HG03196 (cell line): ENCODE results near the gene CSNK1A1L.

Experiments
- ATAC-seq: cut with Tn5 transposase; IDR thresholded peaks from one replicate; pipeline ENCODE4 v1.9.1; 2021; ENCODE audit not compliant: unreplicated experiment

CSNK1A1L gene

DNA sequence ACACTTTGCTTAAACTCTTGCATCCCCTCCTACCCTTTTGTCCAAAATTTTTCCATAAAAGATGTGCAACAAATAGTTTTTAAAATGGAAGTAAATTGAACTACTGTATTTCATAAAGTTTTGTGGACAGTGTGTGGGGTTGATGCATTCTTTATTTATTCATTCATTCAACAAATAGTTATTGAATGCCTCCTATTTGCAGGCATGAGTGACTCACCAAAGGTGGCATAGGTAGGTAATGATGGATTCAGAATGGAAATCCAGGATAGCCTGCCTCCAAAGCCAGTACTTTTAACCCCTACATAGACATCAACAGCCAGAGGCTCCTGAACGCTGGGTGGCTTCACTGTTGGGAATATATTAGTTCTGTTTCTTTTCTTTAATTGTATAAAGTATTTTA is 2.4 kb upstream of the CSNK1A1L start:
- ATAC-seq = no peak

DNA sequence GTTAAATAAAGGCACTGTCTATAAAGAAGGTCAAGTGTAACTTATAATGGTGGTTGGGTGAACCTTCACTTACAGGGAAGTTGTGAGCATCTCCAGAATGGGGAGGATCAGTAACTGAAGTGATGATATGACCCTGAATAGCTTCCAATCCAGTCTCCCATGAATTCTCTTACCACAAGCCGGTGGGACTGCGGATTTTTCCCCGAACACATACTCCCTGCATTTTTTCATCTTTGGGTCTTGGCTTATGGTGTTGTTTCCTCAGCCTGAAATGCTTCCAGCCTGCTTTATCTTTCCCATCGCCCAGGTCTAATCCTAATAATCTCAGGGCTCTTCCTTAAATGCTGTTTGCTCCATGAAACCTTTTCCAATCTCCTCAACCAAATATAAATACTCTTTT is 2.0 kb upstream of the CSNK1A1L start:
- no peak for ATAC-seq

DNA sequence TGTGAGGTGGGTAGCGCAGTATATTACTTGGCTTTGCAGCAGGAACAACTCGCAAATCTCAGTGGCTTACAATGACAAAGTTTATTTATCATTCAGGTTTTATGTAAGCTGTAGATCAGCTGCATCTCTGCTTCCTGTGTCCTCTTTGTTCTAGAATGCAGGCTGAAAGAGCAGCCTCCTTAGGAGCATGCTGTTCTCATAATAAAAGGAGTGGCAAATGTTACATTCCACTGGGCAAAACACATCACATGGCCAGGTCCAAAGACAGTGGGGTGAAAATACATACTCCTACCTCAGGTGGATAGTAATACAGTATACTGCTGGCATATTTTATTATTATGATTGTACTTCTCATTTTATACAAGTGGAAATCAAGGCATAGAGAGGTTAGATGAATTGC is 1.2 kb upstream of the CSNK1A1L start:
- no peak for ATAC-seq

DNA sequence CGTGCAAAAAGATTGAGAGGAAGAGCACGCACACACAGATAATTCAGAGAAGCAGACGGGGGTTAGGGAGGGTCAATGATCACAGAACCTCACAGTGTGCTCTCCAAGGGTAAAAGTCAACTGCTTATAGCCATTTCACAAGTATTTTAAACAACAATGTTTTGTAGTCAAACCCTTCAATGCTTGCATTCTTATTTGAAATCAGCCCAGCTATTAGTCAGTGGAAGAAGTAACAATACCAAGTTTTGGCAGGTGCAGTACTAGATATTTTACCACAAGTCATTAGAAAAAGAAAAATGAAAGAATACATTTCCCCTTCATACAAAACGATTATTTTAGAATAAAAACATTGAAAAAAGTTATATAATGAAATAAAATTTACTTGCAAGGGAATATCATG is 2.6 kb downstream of the CSNK1A1L start:
- ATAC-seq = no peak

DNA sequence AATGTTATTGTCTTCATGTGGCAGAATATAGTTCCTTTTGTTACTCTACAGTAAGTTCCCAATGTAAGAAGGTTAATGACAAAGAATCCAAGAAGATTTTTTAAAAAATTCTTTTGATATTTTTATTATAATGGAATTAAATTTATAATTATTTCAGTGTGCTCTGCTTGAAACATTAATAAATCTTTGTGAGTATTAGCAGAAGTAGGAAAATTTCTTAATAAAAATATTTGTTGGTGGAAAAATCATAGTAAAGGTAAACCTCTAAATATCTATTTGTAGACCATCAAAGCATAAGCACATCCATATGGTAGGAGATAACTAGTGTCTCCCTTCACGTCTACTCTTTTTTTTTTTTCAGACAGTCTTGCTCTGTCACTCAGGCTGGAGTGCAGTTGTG is 4.3 kb downstream of the CSNK1A1L start:
- no peak for ATAC-seq

DNA sequence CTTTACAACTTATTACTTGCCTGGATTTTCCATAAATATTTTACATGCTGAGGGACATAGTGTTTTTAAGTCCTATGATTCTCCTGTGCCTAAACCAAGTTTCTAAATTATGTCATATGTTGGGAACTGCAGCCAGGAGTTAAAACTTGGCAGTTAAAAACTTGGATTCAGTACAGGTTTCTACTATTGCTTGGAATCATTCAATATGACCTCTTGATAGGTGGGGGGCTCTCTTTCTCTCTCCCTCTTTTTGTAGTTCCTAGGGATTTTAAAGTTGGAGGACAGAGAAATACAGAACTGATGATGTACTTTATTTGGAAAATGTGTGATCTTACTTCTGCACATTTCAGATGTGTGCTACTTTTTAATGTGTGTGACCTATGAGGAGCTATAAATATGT is 4.7 kb downstream of the CSNK1A1L start:
- ATAC-seq = no peak

DNA sequence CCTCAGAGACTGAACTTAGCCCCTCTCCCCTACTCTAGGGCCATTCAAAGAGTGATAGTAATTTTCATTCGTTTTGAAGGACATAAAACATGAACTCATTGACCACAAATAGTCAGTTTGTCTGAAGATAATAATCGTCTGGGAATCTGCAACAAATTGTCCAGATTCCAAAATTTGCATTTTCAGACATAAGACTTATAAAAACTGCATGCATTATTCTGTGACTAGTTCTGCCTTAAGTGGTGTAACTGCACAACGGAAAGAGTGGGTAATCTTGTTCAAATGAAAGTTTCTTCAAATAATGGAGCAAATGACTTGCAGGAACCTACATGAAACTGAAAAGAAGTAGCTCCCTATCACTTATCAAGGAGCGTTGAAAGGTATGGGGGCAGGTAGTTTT is 8.4 kb downstream of the CSNK1A1L start:
- ATAC-seq = no peak

DNA sequence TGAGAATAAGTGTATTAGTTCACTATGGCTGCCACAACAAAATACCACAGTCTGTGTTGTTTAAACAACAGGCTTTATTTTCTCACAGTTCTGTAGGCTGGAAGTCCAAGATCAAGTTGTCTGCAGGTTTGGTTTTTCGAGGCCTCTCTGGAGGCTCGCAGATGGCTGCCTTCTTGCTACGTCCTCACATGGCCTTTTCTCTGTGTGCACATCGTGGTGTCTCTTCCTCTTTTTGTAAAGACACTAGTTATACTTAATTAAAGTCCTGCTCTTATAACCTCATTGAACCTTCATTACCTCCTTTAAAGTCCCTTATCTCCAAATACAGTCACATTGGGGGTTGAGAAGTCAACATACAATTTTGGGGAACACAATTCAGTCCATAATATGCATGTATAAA is 10.6 kb downstream of the CSNK1A1L start:
- ATAC-seq = no peak

DNA sequence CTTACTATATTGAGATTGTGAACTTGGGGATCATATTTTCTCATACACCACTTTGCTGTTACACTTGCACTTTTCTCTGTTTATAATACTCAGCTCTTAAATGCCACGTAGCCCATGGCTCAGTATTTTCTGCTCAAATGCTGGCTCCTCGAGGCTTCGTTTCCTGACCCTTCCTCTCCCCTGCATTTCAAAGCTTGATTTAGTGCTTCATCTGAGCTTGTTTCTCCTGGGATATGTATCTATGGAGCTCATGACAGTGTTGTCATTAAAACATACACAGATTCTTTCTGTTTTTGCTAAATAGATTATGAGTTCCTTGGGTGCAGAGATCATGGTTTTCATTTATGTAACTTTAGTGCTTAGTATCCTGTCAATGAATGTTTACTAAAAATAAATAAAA is 11.4 kb downstream of the CSNK1A1L start:
- ATAC-seq = no peak

DNA sequence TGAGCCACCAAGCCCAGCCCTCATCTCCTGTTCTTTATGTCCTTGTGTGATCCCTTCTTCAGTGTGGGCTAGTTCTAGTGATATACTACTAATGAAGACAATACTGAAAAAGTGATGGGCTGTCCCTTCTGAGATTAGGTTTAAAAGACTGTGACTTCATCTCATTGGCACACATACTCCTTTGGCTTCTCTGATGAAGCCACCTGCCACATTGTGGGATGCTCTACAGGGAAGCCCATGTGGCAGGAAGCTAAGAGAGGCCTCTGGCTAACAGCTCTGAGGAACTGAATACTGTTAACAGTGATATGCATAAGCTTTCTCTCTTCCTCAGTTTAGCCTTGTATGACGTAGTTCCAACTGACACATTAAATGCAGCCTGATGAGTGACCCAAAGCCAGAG is 13.6 kb downstream of the CSNK1A1L start:
- no peak for ATAC-seq

DNA sequence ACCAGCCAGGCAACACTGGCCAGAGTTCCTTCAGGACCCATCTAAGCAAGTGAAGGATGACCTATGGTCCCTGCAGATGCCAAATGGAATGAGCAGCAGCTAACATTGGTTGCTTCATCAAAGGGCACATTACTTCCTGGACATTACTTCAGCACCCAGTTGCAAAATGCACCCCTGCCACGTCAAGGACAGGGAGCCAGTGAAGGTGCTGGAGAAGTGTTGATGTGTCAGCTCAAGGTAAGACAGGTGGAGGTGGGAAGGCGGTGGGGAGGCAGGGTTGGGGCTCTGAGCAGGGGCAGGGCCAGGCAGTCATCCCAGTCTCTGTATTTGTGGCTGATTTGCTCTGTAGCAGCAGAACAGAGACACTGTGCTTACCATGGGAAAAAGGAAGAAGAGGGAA is 14.6 kb downstream of the CSNK1A1L start:
- ATAC-seq = no peak

DNA sequence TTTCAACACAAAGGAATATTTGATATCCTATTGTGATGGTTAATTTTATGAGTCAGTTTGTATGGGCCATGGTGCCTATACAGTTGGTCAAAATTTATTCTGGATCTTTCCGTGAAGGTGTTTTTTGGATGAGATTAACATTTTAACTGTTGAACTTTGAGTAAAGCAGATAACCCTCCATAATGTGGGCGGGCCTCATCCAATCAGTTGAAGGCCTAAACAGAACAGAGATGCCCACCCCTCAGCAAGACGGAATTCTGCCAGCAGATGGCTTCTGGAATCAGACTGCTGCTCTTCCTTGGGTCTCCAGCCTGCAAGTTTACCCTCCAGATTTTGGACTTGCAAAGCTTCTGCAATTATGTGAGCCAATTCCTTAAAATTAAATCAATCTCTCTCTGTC is 16.0 kb downstream of the CSNK1A1L start:
- ATAC-seq = no peak

DNA sequence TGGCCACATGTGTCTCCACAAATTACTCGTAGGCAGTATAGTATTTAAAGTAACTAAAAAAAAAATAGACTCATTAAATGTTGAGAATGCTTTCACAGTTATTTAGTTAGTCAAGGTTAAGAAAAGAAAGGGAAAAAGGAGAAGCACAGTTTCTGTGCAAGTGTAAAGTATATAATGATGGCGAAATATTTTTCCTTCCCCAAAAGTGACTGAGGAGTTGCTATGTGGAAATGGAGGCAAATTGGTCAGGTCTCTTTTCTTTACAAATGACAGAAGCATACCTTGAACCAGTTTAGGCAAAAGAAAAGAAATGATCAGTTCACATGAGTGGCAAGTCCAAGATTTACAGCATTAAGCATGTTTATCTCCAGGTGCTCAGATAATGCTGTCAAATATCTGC is 18.0 kb downstream of the CSNK1A1L start:
- no peak for ATAC-seq

DNA sequence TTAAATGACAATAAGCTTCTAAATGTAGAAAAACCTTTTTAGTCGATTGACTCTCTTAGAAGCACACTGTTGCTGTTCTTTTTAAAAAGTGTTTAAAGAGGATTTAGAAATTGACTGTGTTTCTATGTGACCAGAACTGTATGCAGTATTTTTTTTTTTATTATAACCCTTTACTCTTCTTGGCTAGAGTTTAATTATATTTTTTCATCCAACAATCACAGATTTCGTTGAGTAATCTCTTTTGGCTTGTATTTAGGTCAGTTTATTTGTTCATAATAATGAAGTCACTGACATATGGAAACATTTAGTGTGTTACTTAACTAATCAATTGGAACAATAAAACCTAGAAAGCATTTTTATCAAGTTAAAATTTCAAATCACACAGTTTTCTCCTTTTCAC is 19.9 kb downstream of the CSNK1A1L start:
- no peak for ATAC-seq

DNA sequence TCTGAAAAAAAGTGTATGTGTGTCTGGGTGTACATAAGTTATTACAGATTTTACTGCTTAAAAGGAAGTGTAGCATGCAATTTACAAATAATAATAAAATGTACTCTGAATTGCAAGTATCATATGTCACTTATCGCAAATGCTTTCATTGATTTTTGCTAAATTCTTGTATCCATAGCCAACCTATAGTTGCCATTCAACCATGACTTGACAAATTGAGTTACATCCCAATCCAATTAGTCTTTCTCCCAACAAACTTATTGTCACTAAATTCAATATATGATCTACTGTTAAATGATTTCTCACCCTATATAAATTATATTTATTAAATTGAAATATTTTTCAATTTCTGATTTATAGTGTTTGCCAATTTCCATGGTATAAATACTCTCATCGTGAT is 28.6 kb downstream of the CSNK1A1L start:
- no peak for ATAC-seq

DNA sequence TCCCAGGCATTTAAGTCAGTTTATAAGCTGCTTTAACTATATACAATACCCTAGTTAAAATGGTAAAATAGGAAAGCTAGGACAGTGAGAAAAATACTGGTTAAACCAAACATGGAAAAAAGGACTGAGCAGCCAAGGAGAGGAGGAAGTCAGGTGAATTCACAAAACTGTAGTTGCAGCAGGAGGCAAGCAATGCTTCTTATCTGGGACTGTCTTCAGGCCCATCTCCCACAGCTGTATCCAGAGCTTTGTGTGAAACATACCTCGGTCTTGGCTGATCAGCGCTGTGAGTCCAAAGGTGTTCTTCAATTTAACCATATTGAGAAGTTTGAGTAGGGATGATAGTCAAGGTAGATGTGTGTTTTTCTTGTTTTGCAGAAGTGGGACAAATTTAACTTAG is 30.3 kb downstream of the CSNK1A1L start:
- no peak for ATAC-seq

DNA sequence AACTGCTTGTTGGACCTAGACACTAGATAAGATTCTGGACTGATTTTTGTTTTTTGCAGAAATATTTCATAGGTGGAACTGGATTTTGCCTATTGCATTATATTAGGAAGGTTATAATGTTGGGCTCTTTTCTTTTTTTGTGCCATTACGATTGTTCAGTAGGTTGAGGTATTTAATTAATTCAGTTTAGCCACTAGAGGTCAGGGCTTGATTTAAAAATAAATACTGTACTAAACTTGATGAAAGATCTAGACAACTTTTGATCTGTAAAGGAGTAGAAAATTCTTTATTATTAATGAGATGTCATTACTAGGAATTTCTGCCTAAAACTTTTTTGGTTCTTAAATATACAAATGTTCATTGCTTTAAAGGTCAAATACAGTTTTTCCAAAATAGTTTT is 30.8 kb downstream of the CSNK1A1L start:
- ATAC-seq = no peak

DNA sequence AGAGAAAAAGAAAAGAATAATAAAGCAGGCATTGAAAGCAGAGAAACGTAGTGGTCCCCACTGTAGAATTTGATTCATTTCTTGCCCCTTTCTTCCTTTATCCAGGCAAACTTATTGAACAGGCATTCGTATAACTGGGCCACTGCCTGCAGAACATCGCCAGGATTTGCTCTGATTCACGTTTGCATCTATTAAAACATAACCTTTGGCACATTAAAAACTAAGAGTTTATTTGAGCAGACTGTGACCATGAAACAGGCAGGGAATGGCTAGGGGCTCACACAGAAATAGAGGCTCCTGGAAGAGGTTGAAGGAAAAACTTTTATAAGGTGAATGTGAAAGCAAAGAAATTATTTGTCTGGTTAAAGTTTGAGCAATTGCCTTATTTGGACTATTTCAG is 33.4 kb downstream of the CSNK1A1L start:
- ATAC-seq = no peak

DNA sequence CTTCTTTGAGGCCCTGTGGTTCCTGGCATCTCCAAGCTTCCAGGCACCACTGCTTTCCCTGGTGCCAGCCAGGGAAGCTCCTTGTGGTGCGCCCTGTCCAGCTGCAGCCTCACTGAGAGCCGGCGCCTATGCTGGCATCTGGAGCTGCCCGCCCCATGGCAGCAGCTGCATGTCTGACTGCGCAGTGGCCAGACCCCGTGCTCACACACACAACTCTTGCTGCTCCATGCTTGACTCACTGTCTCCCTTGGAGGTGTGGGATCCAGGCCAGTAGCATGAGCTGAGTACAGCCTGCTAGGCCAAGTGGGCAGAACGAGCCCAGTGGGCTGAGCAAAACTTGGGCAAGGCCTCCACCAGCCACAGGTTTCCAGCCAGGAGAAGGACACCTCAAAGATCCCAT is 34.5 kb downstream of the CSNK1A1L start:
- no peak for ATAC-seq

DNA sequence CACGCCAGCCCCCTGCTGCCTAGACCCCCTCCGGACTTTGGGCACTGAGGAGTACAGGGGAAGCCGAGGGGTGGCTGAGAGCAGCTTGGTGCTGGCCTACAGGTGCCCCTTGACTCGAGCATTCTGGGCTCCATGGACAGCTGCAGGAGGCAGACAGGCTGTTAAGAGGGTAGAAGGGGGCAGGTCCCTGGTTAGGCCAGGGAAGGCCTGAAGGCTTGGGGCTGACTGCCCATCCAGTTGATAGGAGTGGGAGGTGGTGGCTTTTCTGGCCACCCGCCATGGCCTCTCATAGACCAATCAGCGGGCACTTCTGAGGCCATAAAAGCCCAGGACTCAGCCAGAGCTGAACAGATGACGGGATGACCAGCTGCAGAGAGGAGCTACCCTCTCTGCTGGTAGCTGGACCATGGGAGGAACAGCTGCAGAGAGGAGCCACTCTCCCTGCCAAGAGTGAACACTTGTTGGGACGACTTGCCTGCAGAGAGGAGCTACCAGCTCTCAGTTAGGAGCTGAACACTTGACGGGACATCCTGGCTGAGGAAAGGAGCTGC is 35.2 kb downstream of the CSNK1A1L start:
- no peak for ATAC-seq

DNA sequence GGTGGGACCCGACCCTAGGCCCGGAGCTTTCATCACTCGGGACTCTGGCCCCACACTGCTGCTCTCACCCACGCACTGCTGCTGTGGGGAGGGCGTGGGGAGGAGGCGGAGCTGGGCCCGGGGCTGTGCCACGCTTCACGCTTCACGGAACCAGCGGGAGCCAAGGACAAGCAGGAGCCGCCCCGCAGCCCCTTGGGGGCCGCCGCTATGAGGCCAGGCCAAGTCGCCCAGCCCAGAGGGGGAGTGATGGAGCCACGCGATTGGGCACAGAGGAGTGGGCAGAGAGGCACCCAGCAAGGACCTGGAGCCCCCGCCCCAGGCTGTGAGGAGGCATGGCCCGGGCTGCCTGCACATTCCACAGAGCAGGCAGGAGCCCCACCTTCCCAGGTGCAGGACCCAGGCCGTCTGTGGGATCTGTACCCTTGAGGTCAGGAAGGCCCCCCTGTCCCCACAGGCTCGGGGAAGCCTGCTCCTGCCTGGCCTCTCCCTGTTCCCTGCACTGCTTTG is 35.8 kb downstream of the CSNK1A1L start:
- no peak for ATAC-seq

DNA sequence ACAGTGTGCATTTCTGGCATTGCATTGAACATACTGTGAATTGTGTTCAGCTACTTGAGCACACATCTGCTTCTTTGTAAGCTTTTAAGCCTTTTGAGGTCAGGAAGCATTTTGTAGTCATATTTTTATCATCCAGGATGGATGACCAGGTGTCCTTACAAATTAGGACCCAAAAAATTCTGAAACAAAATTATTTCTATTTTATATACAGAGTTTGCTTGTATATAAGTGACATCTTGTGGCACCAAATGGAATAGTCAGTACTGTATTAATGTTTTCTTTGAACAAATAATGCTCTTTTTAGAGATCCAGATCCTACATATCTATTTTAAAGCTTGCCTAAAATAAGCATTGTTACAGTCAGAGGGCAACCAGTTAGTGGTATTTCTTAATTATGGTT is 36.5 kb downstream of the CSNK1A1L start:
- no peak for ATAC-seq

DNA sequence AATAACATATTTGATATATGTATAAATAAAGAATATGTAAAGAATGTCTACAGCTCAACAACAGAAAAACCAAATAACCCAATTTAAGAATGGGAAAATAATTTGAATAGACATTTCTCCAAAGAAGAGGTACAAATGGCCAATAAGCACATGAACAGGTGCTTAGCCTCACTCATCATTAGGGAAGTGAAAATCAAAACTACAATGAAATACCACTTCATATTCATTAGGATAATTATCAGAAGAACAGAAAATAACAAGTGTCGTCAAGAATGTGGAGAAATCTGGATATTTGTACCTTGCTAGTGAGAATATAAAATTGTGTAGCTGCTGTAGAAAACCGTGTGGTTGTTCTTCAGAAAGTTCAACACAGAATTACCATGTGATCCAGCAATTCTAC is 37.6 kb downstream of the CSNK1A1L start:
- no peak for ATAC-seq
